Hepatocyte (in vitro differentiated cells): Measurements from ENCODE around the gene TASOR2.

Experiments used
- EZH2phosphoT487 ChIP-seq: fragments of 200-600 bp; sonication (generic); IDR thresholded peaks from one replicate; pipeline ENCODE4 v1.6.1; 2018; ENCODE audit warnings: antibody characterized with exemption, mild to moderate bottlenecking, low read depth, moderate library complexity; ENCODE audit not compliant: unreplicated experiment, severe bottlenecking
- TF ChIP-seq, protein P1 (sequence below): fragments of 200-600 bp; sonication (generic); IDR thresholded peaks from 2 replicates; pipeline ENCODE4 v1.5.1; 2016; ENCODE audit warnings: antibody characterized with exemption, mild to moderate bottlenecking; ENCODE audit not compliant: poor library complexity

DNA sequence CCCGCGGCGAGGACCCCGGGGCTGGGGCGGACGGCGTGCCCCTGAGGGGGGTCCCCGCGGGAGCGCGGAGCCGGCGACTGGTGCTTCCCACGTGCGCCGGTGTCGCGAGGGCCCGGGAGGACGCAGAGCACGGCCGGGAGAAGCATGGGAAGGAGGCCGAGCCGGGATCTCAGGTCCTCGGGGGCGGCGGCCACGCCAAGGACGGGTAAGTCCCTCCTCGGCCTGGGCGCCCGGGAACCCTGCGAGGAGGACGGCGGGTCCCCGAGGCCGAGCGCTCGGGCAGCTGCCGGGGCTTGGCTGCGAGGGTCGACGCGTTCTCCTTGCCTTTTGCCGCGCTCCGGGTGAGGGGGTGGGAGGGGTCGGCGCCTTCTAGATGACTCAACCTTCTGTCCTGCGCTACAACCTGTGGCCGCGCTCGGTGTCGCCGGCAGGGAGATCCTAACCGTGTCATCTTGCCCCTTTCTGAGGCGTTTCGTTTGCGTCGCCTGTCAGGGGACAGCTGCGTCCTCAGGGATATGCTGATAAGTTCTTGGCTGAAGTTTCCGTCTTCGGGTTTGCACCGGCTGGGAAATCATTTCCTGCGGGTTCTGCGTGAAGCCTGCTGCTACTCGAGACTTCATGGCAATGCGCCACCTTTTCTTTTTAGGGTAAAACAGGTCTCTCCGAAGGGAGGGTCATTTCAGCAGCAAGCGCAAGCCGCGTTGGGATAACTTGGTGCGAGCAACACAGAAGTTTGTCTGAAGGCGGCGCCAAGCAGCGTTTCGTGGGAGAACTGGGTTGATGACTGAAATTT is 529 bp downstream of the TASOR2 start:
- no peak for TF ChIP-seq EZH2phosphoT487
- TF ChIP-seq, protein P1, sequence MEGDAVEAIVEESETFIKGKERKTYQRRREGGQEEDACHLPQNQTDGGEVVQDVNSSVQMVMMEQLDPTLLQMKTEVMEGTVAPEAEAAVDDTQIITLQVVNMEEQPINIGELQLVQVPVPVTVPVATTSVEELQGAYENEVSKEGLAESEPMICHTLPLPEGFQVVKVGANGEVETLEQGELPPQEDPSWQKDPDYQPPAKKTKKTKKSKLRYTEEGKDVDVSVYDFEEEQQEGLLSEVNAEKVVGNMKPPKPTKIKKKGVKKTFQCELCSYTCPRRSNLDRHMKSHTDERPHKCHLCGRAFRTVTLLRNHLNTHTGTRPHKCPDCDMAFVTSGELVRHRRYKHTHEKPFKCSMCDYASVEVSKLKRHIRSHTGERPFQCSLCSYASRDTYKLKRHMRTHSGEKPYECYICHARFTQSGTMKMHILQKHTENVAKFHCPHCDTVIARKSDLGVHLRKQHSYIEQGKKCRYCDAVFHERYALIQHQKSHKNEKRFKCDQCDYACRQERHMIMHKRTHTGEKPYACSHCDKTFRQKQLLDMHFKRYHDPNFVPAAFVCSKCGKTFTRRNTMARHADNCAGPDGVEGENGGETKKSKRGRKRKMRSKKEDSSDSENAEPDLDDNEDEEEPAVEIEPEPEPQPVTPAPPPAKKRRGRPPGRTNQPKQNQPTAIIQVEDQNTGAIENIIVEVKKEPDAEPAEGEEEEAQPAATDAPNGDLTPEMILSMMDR: peak; percentile 57
